ENCODE data around the gene DNMBP. TPM values are rescaled to one million over a fixed set of nuclear protein-coding genes. Genes with fewer than 3 reads are reported as not detected.
"Not testable (repeated sequence)": the region's sequence is repeated elsewhere in the genome, so short reads cannot be mapped to it uniquely, and the experiment has no call there.

Gene DNMBP
- polyA plus RNA-seq, 1 donor = 41.7 TPM

GRCh38 chr10:100020886-100021253 is 11.1 kb upstream of the DNMBP start:
- Histone ChIP-seq H3K9me3 (ENCODE audit: control insufficient read depth, low read depth, low read length) (no peaks in the 10 kb centered on the region), H3K27me3 (ENCODE audit: control insufficient read depth, insufficient read depth, low read length) (no peaks in the 10 kb centered on the region)
- no CpG with 5 or more reads among the region's 11 CpGs for WGBS (ENCODE audit: insufficient coverage, low lambda C conversion rate)

GRCh38 chr10:100020142-100020885 is 10.6 kb upstream of the DNMBP start:
- H3K27me3 ChIP-seq (ENCODE audit: control insufficient read depth, insufficient read depth, low read length) = no peaks in the 10 kb centered on the region
- WGBS (ENCODE audit: insufficient coverage, low lambda C conversion rate) = 13% methylated on average over 1 of the region's 5 CpGs
- H3K36me3 ChIP-seq (ENCODE audit: control insufficient read depth, insufficient read depth, low read length) = no peaks in the 10 kb centered on the region
- H3K9me3 ChIP-seq (ENCODE audit: control insufficient read depth, low read depth, low read length) = no peaks in the 10 kb centered on the region
- no peak overlapping the region for H3K27ac ChIP-seq (ENCODE audit: low read length)
- H3K4me3 ChIP-seq (ENCODE audit: low read length) = no peak overlapping the region
- H3K4me1 ChIP-seq (ENCODE audit: control insufficient read depth, insufficient read depth, low read length) = peaks cover 4% of the 10 kb centered on the region
- peak in 1 of 2 donors; percentile 22 for DNase-seq

More at GRCh38 chr10:100020886-100021253, 11.1 kb upstream of the DNMBP start:
- no peak for DNase-seq
- Histone ChIP-seq H3K27ac (ENCODE audit: low read length) (no peak overlapping the region), H3K4me3 (ENCODE audit: low read length) (no peak overlapping the region), H3K36me3 (ENCODE audit: control insufficient read depth, insufficient read depth, low read length) (no peaks in the 10 kb centered on the region), H3K4me1 (ENCODE audit: control insufficient read depth, insufficient read depth, low read length) (peaks cover 4% of the 10 kb centered on the region)

GRCh38 chr10:100019787-100020141 is 10.0 kb upstream of the DNMBP start:
- no peak overlapping the region for H3K27ac ChIP-seq (ENCODE audit: low read length)
- peak in 1 of 2 donors; percentile 31 for DNase-seq
- WGBS (ENCODE audit: insufficient coverage, low lambda C conversion rate) = no CpG with 5 or more reads among the region's 3 CpGs
- H3K36me3 ChIP-seq (ENCODE audit: control insufficient read depth, insufficient read depth, low read length) = no peaks in the 10 kb centered on the region
- no peak overlapping the region for H3K4me3 ChIP-seq (ENCODE audit: low read length)
- no peaks in the 10 kb centered on the region for H3K27me3 ChIP-seq (ENCODE audit: control insufficient read depth, insufficient read depth, low read length)
- H3K9me3 ChIP-seq (ENCODE audit: control insufficient read depth, low read depth, low read length) = no peaks in the 10 kb centered on the region
- H3K4me1 ChIP-seq (ENCODE audit: control insufficient read depth, insufficient read depth, low read length) = peaks cover 4% of the 10 kb centered on the region

GRCh38 chr10:100014071-100014762 is 4.5 kb upstream of the DNMBP start:
- no peaks in the 10 kb centered on the region for H3K27me3 ChIP-seq (ENCODE audit: control insufficient read depth, insufficient read depth, low read length)
- no peak overlapping the region for H3K4me3 ChIP-seq (ENCODE audit: low read length)
- peak in 1 of 2 donors; percentile 28 for DNase-seq
- 60% methylated on average over 1 of the region's 5 CpGs for WGBS (ENCODE audit: insufficient coverage, low lambda C conversion rate)
- peak overlapping the region; percentile 72 for H3K27ac ChIP-seq (ENCODE audit: low read length)
- peaks cover 10% of the 10 kb centered on the region for H3K4me1 ChIP-seq (ENCODE audit: control insufficient read depth, insufficient read depth, low read length)
- no peaks in the 10 kb centered on the region for H3K36me3 ChIP-seq (ENCODE audit: control insufficient read depth, insufficient read depth, low read length)
- no peaks in the 10 kb centered on the region for H3K9me3 ChIP-seq (ENCODE audit: control insufficient read depth, low read depth, low read length)

GRCh38 chr10:100013621-100014020 is 3.9 kb upstream of the DNMBP start:
- Histone ChIP-seq H3K4me3 (ENCODE audit: low read length) (no peak overlapping the region), H3K9me3 (ENCODE audit: control insufficient read depth, low read depth, low read length) (no peaks in the 10 kb centered on the region), H3K4me1 (ENCODE audit: control insufficient read depth, insufficient read depth, low read length) (peaks cover 12% of the 10 kb centered on the region), H3K27me3 (ENCODE audit: control insufficient read depth, insufficient read depth, low read length) (no peaks in the 10 kb centered on the region), H3K27ac (ENCODE audit: low read length) (peak overlapping the region; percentile 72), H3K36me3 (ENCODE audit: control insufficient read depth, insufficient read depth, low read length) (no peaks in the 10 kb centered on the region)
- WGBS (ENCODE audit: insufficient coverage, low lambda C conversion rate) = no CpG with 5 or more reads among the region's 1 CpG
- DNase-seq = peak; percentile 52 to 81

GRCh38 chr10:100011906-100012305 is 2.2 kb upstream of the DNMBP start:
- not testable (repeated sequence) for H3K27ac ChIP-seq (ENCODE audit: low read length); H3K36me3 ChIP-seq (ENCODE audit: control insufficient read depth, insufficient read depth, low read length); H3K9me3 ChIP-seq (ENCODE audit: control insufficient read depth, low read depth, low read length); DNase-seq; H3K27me3 ChIP-seq (ENCODE audit: control insufficient read depth, insufficient read depth, low read length); H3K4me3 ChIP-seq (ENCODE audit: low read length)
- 80% methylated on average over 1 of the region's 20 CpGs for WGBS (ENCODE audit: insufficient coverage, low lambda C conversion rate)
- peaks cover 16% of the 10 kb centered on the region for H3K4me1 ChIP-seq (ENCODE audit: control insufficient read depth, insufficient read depth, low read length)

GRCh38 chr10:100009283-100009792 is 409 bp downstream of the DNMBP start:
- Histone ChIP-seq H3K27ac (ENCODE audit: low read length) (peak overlapping the region; percentile 46), H3K27me3 (ENCODE audit: control insufficient read depth, insufficient read depth, low read length) (no peaks in the 10 kb centered on the region), H3K36me3 (ENCODE audit: control insufficient read depth, insufficient read depth, low read length) (no peaks in the 10 kb centered on the region), H3K4me1 (ENCODE audit: control insufficient read depth, insufficient read depth, low read length) (peaks cover 13% of the 10 kb centered on the region), H3K9me3 (ENCODE audit: control insufficient read depth, low read depth, low read length) (no peaks in the 10 kb centered on the region), H3K4me3 (ENCODE audit: low read length) (peak overlapping the region; percentile 75)
- peak in 1 of 2 donors; percentile 57 for DNase-seq
- WGBS (ENCODE audit: insufficient coverage, low lambda C conversion rate) = no CpG with 5 or more reads among the region's 45 CpGs

- Histone ChIP-seq H3K27ac (ENCODE audit: low read length) (peak overlapping the region; percentile 46), H3K36me3 (ENCODE audit: control insufficient read depth, insufficient read depth, low read length) (no peaks in the 10 kb centered on the region), H3K9me3 (ENCODE audit: control insufficient read depth, low read depth, low read length) (no peaks in the 10 kb centered on the region), H3K4me1 (ENCODE audit: control insufficient read depth, insufficient read depth, low read length) (peaks cover 8% of the 10 kb centered on the region), H3K27me3 (ENCODE audit: control insufficient read depth, insufficient read depth, low read length) (no peaks in the 10 kb centered on the region), H3K4me3 (ENCODE audit: low read length) (peak overlapping the region; percentile 75)
- no peak for DNase-seq
- 0% methylated on average over 2 of the region's 9 CpGs for WGBS (ENCODE audit: insufficient coverage, low lambda C conversion rate)
Observed at GRCh38 chr10:100008708-100009282, 952 bp downstream of the DNMBP start.

- DNase-seq = no peak
- Histone ChIP-seq H3K4me3 (ENCODE audit: low read length) (peak overlapping the region; percentile 75), H3K27ac (ENCODE audit: low read length) (no peak overlapping the region), H3K4me1 (ENCODE audit: control insufficient read depth, insufficient read depth, low read length) (peaks cover 5% of the 10 kb centered on the region), H3K9me3 (ENCODE audit: control insufficient read depth, low read depth, low read length) (no peaks in the 10 kb centered on the region), H3K36me3 (ENCODE audit: control insufficient read depth, insufficient read depth, low read length) (no peaks in the 10 kb centered on the region), H3K27me3 (ENCODE audit: control insufficient read depth, insufficient read depth, low read length) (no peaks in the 10 kb centered on the region)
- WGBS (ENCODE audit: insufficient coverage, low lambda C conversion rate) = 28% methylated on average over 2 of the region's 6 CpGs
Observed at GRCh38 chr10:100008142-100008522, 1.6 kb downstream of the DNMBP start.

GRCh38 chr10:100007231-100008141 is 2.3 kb downstream of the DNMBP start:
- Histone ChIP-seq H3K27ac (ENCODE audit: low read length) (no peak overlapping the region), H3K4me1 (ENCODE audit: control insufficient read depth, insufficient read depth, low read length) (peaks cover 5% of the 10 kb centered on the region), H3K4me3 (ENCODE audit: low read length) (no peak overlapping the region), H3K36me3 (ENCODE audit: control insufficient read depth, insufficient read depth, low read length) (no peaks in the 10 kb centered on the region), H3K9me3 (ENCODE audit: control insufficient read depth, low read depth, low read length) (no peaks in the 10 kb centered on the region), H3K27me3 (ENCODE audit: control insufficient read depth, insufficient read depth, low read length) (no peaks in the 10 kb centered on the region)
- DNase-seq = no peak
- 67% methylated on average over 1 of the region's 10 CpGs for WGBS (ENCODE audit: insufficient coverage, low lambda C conversion rate)
